Neural progenitor cell (in vitro differentiated cells): ENCODE results near the gene GNAQ. TPM values are rescaled to one million over a fixed set of nuclear protein-coding genes. Genes with fewer than 3 reads are reported as not detected.

ENCODE experiments used
- DNase-seq: peaks from one replicate; pipeline ENCODE4 v3.0.0-alpha.2; 2016; ENCODE audit warnings: low spot score
- H2AFZ ChIP-seq: fragments of 200-600 bp; sonication (generic); replicated peaks from 2 replicates; pipeline ENCODE4 v1.6.1; 2016; ENCODE audit warnings: antibody characterized with exemption
- H3F3A ChIP-seq: fragments of 200-600 bp; sonication (generic); 2 replicates; pipeline ENCODE4 v1.6.1; 2016; ENCODE audit warnings: antibody characterized with exemption, low read depth
- H3K27ac ChIP-seq: fragments of 200-600 bp; sonication (generic); 2 replicates; pipeline ENCODE4 v1.5.1; 2016; ENCODE audit warnings: mild to moderate bottlenecking
- H3K27me3 ChIP-seq: fragments of 200-600 bp; sonication (generic); 2 replicates; pipeline ENCODE4 v1.6.1; 2016; ENCODE audit warnings: mild to moderate bottlenecking, moderate library complexity
- H3K36me3 ChIP-seq: fragments of 200-600 bp; sonication (generic); 2 replicates; pipeline ENCODE4 v1.5.1; 2016
- H3K4me1 ChIP-seq: fragments of 200-600 bp; sonication (generic); 2 replicates; pipeline ENCODE4 v1.6.1; 2016; ENCODE audit warnings: mixed run types
- H3K4me2 ChIP-seq: fragments of 200-600 bp; sonication (generic); 2 replicates; pipeline ENCODE4 v1.6.1; 2016
- H3K4me3 ChIP-seq: fragments of 200-600 bp; sonication (generic); 2 replicates; pipeline ENCODE4 v1.5.1; 2016
- H3K79me2 ChIP-seq: fragments of 200-600 bp; sonication (generic); 2 replicates; pipeline ENCODE4 v1.6.1; 2016; ENCODE audit warnings: low read depth
- H3K9ac ChIP-seq: fragments of 200-600 bp; sonication (generic); 2 replicates; pipeline ENCODE4 v1.6.1; 2016
- H3K9me3 ChIP-seq: fragments of 200-600 bp; sonication (generic); 2 replicates; pipeline ENCODE4 v1.5.1; 2016; ENCODE audit warnings: low read depth
- H4K20me1 ChIP-seq: fragments of 200-600 bp; sonication (generic); 2 replicates; pipeline ENCODE4 v1.6.1; 2016; ENCODE audit warnings: low read depth
- H3K27ac Mint-ChIP-seq: 3 replicates; pipeline ENCODE4 v1.8.0; 2021; ENCODE audit warnings: mixed read lengths
- H3K27me3 Mint-ChIP-seq: 2 replicates; pipeline ENCODE4 v1.8.0; 2022; ENCODE audit warnings: low read depth, mild to moderate bottlenecking, inconsistent platforms, moderate library complexity, mixed read lengths; ENCODE audit not compliant: insufficient read depth
- H3K36me3 Mint-ChIP-seq: 3 replicates; pipeline ENCODE4 v1.8.0; 2021; ENCODE audit warnings: mixed read lengths
- H3K4me1 Mint-ChIP-seq: 3 replicates; pipeline ENCODE4 v1.8.0; 2021; ENCODE audit warnings: mixed read lengths
- H3K4me3 Mint-ChIP-seq: 3 replicates; pipeline ENCODE4 v1.8.0; 2021; ENCODE audit warnings: mild to moderate bottlenecking, moderate library complexity, mixed read lengths
- H3K9me3 Mint-ChIP-seq: 3 replicates; pipeline ENCODE4 v1.8.0; 2020; ENCODE audit warnings: mixed read lengths
- CTCF ChIP-seq: fragments of 200-600 bp; sonication (generic); IDR thresholded peaks from 2 replicates; pipeline ENCODE4 v1.5.1; 2017; ENCODE audit warnings: antibody characterized with exemption, mild to moderate bottlenecking
- EZH2 ChIP-seq: fragments of 200-600 bp; sonication (generic); IDR thresholded peaks from 2 replicates; pipeline ENCODE4 v1.6.1; 2017; ENCODE audit warnings: antibody characterized with exemption, mild to moderate bottlenecking, moderate library complexity
- EZH2phosphoT487 ChIP-seq: fragments of 200-600 bp; sonication (generic); IDR thresholded peaks from 2 replicates; pipeline ENCODE4 v1.6.1; 2017; ENCODE audit warnings: antibody characterized with exemption
- total RNA-seq: library from RNA; depleted of rRNA; stranded (reverse); fragments of >200 nt; gene quantifications from 2 replicates; pipeline ENCODE4 v1.2.3, GENCODE V29; 2015; ENCODE audit warnings: low replicate concordance

The GNAQ gene
- total RNA-seq, 1 donor from 2014 or later: 87.9 TPM

- Histone ChIP-seq H3K36me3 (peaks cover 2% of the 10 kb centered on the region), H3K79me2 (peaks cover 90% of the 10 kb centered on the region), H3K27me3 (no peaks in the 10 kb centered on the region), H3K9me3 (no peaks in the 10 kb centered on the region), H3K4me2 (no peak overlapping the region), H3F3A (no peaks in the 10 kb centered on the region), H3K9ac (no peak overlapping the region), H4K20me1 (peaks cover 36% of the 10 kb centered on the region), H2AFZ (no peak overlapping the region), H3K27ac (no peak overlapping the region), H3K4me3 (no peak overlapping the region), H3K4me1 (no peaks in the 10 kb centered on the region)
- no peak for TF ChIP-seq CTCF
- no peak for TF ChIP-seq EZH2phosphoT487
- TF ChIP-seq EZH2: no peak
- Mint-ChIP-seq H3K4me3 (no peak overlapping the region), H3K4me1 (no peaks in the 10 kb centered on the region), H3K9me3 (peaks cover 8% of the 10 kb centered on the region), H3K36me3 (peaks cover 19% of the 10 kb centered on the region), H3K27ac (no peak overlapping the region), H3K27me3 (no peaks in the 10 kb centered on the region)
- no peak for DNase-seq
These were observed 43.0 kb downstream of the GNAQ start for GRCh38 chr9:77988630-77989029.

GRCh38 chr9:77987880-77988525 is 43.6 kb downstream of the GNAQ start:
- no peak overlapping the region for H2AFZ ChIP-seq
- Mint-ChIP-seq H3K27me3 (no peaks in the 10 kb centered on the region), H3K4me1 (no peaks in the 10 kb centered on the region), H3K36me3 (peaks cover 19% of the 10 kb centered on the region), H3K9me3 (peaks cover 8% of the 10 kb centered on the region), H3K4me3 (no peak overlapping the region), H3K27ac (no peak overlapping the region)
- DNase-seq: no peak
- H3K9me3 ChIP-seq: no peaks in the 10 kb centered on the region
- H3K4me1 ChIP-seq: no peaks in the 10 kb centered on the region
- H4K20me1 ChIP-seq: peaks cover 36% of the 10 kb centered on the region
- H3K9ac ChIP-seq: no peak overlapping the region
- peaks cover 2% of the 10 kb centered on the region for H3K36me3 ChIP-seq
- H3K27ac ChIP-seq: no peak overlapping the region
- no peaks in the 10 kb centered on the region for H3F3A ChIP-seq
- no peak for TF ChIP-seq EZH2
- no peak for TF ChIP-seq EZH2phosphoT487
- TF ChIP-seq CTCF: no peak
- no peaks in the 10 kb centered on the region for H3K27me3 ChIP-seq
- no peak overlapping the region for H3K4me2 ChIP-seq
- peaks cover 88% of the 10 kb centered on the region for H3K79me2 ChIP-seq
- H3K4me3 ChIP-seq: no peak overlapping the region

GRCh38 chr9:77987081-77987656 is 44.4 kb downstream of the GNAQ start:
- Mint-ChIP-seq H3K27ac (no peak overlapping the region), H3K4me1 (peaks cover under 1% of the 10 kb centered on the region), H3K4me3 (no peak overlapping the region), H3K36me3 (peaks cover 18% of the 10 kb centered on the region), H3K27me3 (no peaks in the 10 kb centered on the region), H3K9me3 (peaks cover 3% of the 10 kb centered on the region)
- Histone ChIP-seq H3K27me3 (no peaks in the 10 kb centered on the region), H2AFZ (no peak overlapping the region), H3K9ac (no peak overlapping the region), H3K27ac (no peak overlapping the region), H3K4me3 (no peak overlapping the region), H3K36me3 (peaks cover 1% of the 10 kb centered on the region), H3K4me2 (no peak overlapping the region), H3F3A (no peaks in the 10 kb centered on the region), H3K79me2 (peaks cover 81% of the 10 kb centered on the region), H3K9me3 (no peaks in the 10 kb centered on the region), H4K20me1 (peaks cover 39% of the 10 kb centered on the region), H3K4me1 (no peaks in the 10 kb centered on the region)
- no peak for DNase-seq
- TF ChIP-seq EZH2phosphoT487 (no peak), CTCF (no peak), EZH2 (no peak)
